Measurements from ENCODE around the gene FGFBP3. TPM values are rescaled to one million over a fixed set of nuclear protein-coding genes. Genes with fewer than 3 reads are reported as not detected.

The FGFBP3 gene
- total and polyA plus RNA-seq, 8 donors = 0.29 to 2.0 (median 0.80) TPM; not detected in 1

GRCh38 chr10:91875779-91876178 is 33.5 kb downstream of the FGFBP3 start:
- Histone ChIP-seq H3K36me3 (no peaks in the 10 kb centered on the region), H3K27ac (no peak overlapping the region), H3K9me3 (no peaks in the 10 kb centered on the region), H3K27me3 (no peaks in the 10 kb centered on the region), H3K4me1 (peaks cover 0 to 12% (median 7%) of the 10 kb centered on the region in 4 donors), H3K4me3 (no peak overlapping the region)
- intact Hi-C loops (cut with DNase I; ENCODE audit: low total_unique reads) = no loop called here
- no peak for DNase-seq
- 85 to 96% (median 92%) methylated on average over 1 of the region's 1 CpG for WGBS, 5 donors
- TF ChIP-seq POLR2AphosphoS5 (IDR thresholded peaks at IDR 0.05) (no peak), POLR2A (IDR thresholded peaks at IDR 0.05) (no peak), EP300 (IDR thresholded peaks at IDR 0.05) (no peak)
- TF ChIP-seq, protein P1, sequence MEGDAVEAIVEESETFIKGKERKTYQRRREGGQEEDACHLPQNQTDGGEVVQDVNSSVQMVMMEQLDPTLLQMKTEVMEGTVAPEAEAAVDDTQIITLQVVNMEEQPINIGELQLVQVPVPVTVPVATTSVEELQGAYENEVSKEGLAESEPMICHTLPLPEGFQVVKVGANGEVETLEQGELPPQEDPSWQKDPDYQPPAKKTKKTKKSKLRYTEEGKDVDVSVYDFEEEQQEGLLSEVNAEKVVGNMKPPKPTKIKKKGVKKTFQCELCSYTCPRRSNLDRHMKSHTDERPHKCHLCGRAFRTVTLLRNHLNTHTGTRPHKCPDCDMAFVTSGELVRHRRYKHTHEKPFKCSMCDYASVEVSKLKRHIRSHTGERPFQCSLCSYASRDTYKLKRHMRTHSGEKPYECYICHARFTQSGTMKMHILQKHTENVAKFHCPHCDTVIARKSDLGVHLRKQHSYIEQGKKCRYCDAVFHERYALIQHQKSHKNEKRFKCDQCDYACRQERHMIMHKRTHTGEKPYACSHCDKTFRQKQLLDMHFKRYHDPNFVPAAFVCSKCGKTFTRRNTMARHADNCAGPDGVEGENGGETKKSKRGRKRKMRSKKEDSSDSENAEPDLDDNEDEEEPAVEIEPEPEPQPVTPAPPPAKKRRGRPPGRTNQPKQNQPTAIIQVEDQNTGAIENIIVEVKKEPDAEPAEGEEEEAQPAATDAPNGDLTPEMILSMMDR (IDR thresholded peaks at IDR 0.05) = no peak

DNA sequence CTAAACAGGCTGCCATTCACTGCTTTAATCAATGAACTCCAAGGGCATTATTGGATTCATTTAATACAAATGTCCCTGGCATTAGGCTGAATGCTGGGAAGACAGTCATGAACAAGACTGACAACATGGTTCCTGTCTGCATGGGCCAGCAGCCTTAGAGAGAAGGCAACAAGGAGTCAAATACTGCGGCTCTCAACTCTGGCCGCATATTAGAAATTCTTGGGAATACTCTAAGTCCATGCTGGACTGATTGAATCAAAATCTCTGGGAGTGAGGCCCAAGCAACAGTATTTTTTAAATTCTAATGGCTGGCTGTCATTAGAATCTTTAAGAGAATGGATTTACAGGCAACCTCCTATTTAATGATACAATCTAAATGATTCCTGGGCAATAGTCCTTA is 34.1 kb downstream of the FGFBP3 start:
- no peaks in the 10 kb centered on the region for H3K36me3 ChIP-seq
- DNase-seq = no peak
- WGBS, 5 donors = 92 to 99% (median 95%) methylated on average over 2 of the region's 2 CpGs
- no peaks in the 10 kb centered on the region for H3K27me3 ChIP-seq
- peaks cover 0 to 7% (median 5%) of the 10 kb centered on the region in 4 donors for H3K4me1 ChIP-seq
- intact Hi-C loops (cut with DNase I; ENCODE audit: low total_unique reads) = no loop called here
- TF ChIP-seq POLR2A (IDR thresholded peaks at IDR 0.05) = no peak
- TF ChIP-seq, protein P1 (IDR thresholded peaks at IDR 0.05) = no peak
- no peak for TF ChIP-seq EP300 (IDR thresholded peaks at IDR 0.05)
- TF ChIP-seq POLR2AphosphoS5 (IDR thresholded peaks at IDR 0.05) = no peak
- no peak overlapping the region for H3K27ac ChIP-seq
- no peak overlapping the region for H3K4me3 ChIP-seq
- H3K9me3 ChIP-seq = no peaks in the 10 kb centered on the region

GRCh38 chr10:91865562-91866081 is 43.7 kb downstream of the FGFBP3 start:
- H3K27me3 ChIP-seq = no peaks in the 10 kb centered on the region
- H3K9me3 ChIP-seq = no peaks in the 10 kb centered on the region
- TF ChIP-seq, protein P1 (IDR thresholded peaks at IDR 0.05) = no peak
- TF ChIP-seq EP300 (IDR thresholded peaks at IDR 0.05) (no peak), POLR2AphosphoS5 (IDR thresholded peaks at IDR 0.05) (no peak), POLR2A (IDR thresholded peaks at IDR 0.05) (no peak)
- no peak for DNase-seq
- H3K27ac ChIP-seq = no peak overlapping the region
- 85 to 92% (median 88%) methylated on average over 2 of the region's 2 CpGs for WGBS, 5 donors
- no peak overlapping the region for H3K4me3 ChIP-seq
- peaks cover 10 to 59% (median 47%) of the 10 kb centered on the region in 4 donors for H3K36me3 ChIP-seq
- H3K4me1 ChIP-seq = no peaks in the 10 kb centered on the region
- intact Hi-C loops (cut with DNase I; ENCODE audit: low total_unique reads) = no loop called here

DNA sequence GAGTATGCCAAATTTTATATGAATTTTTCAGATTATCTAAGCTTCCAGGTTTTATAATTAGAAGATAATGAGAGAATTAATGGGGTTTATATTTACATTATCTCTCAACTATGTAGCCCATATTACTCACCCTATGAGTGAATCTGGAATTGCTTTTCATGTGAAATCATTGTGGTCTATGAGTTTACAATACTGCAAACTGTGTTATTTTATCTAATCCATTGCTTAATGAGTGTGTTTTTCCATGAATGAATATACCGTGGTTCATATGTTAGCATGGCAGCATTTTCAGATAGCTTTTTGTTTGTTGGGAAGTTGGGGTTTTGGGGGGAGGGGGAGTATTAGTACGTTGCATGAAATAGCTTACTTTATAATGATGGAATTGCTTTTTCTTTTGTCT is 44.5 kb downstream of the FGFBP3 start:
- TF ChIP-seq, protein P1 (IDR thresholded peaks at IDR 0.05) = no peak
- no peak for TF ChIP-seq EP300 (IDR thresholded peaks at IDR 0.05)
- no peak for TF ChIP-seq POLR2A (IDR thresholded peaks at IDR 0.05)
- no peak for TF ChIP-seq POLR2AphosphoS5 (IDR thresholded peaks at IDR 0.05)
- H3K27ac ChIP-seq = no peak overlapping the region
- H3K36me3 ChIP-seq = peaks cover 19 to 68% (median 56%) of the 10 kb centered on the region in 4 donors
- H3K9me3 ChIP-seq = no peaks in the 10 kb centered on the region
- DNase-seq = no peak
- no peak overlapping the region for H3K4me3 ChIP-seq
- H3K27me3 ChIP-seq = no peaks in the 10 kb centered on the region
- no peaks in the 10 kb centered on the region for H3K4me1 ChIP-seq
- intact Hi-C loops (cut with DNase I; ENCODE audit: low total_unique reads) = no loop called here
- WGBS, 5 donors = 45 to 62% (median 55%) methylated on average over 2 of the region's 2 CpGs
